ENCODE measurements around the gene SELENOO. TPM values are rescaled to one million over a fixed set of nuclear protein-coding genes. Genes with fewer than 3 reads are reported as not detected.
"Not testable (repeated sequence)": the region's sequence is repeated elsewhere in the genome, so short reads cannot be mapped to it uniquely, and the experiment has no call there.

Gene SELENOO
- total RNA-seq, 1 experiment from 2014 or later: 21.9 TPM

DNA sequence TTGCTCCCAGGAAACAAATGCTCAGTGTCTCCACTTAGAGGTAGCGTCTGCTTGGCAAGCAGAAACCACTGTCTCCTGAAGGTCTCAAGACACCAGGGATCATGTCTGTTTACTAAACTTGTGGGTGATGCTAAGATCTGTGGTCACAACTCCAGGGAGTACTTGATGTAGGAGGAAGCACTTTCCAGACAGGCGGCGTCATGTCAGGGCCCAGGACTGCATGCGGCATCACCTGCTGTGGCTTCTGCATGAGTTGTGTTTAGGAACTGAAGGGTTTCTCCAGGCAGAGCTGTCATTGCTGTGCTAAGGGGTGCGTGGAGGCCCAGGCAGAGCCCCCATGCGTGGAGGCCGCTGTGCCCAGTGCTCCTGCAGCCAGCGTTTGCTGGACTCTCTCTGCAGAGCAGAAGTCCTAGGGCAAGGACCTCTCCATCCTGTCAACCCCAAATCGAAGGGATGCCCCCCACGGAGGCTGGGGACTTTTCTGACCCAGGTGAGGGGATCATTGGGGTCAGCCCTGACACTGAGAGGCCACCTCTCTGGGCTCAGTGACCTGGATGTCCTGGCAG lies 38.3 kb upstream of the SELENOO start:
- H3K4me1 Mint-ChIP-seq (ENCODE audit: insufficient read depth, unreplicated experiment): peaks cover 11% of the 10 kb centered on the region
- H3K27me3 Mint-ChIP-seq (ENCODE audit: insufficient read depth, unreplicated experiment): no peaks in the 10 kb centered on the region
- no TSS peak for BruUV-seq (replicated peaks)
- H3K4me3 Mint-ChIP-seq (ENCODE audit: unreplicated experiment): no peak overlapping the region
- intact Hi-C loops (cut with micrococcal nuclease): no loop called here
- no peak overlapping the region for H3K27ac Mint-ChIP-seq (ENCODE audit: low read depth, unreplicated experiment)
- ChIA-PET CTCF (interaction anchor here (0.7 kb wide), 1 partner anchor 258 kb away, joined by 3 read pairs; no protein-coding TSS in a partner anchor), POLR2A (no interaction called here)
- DNase-seq (ENCODE audit: unreplicated experiment): no peak
- TF ChIP-seq, protein P1, sequence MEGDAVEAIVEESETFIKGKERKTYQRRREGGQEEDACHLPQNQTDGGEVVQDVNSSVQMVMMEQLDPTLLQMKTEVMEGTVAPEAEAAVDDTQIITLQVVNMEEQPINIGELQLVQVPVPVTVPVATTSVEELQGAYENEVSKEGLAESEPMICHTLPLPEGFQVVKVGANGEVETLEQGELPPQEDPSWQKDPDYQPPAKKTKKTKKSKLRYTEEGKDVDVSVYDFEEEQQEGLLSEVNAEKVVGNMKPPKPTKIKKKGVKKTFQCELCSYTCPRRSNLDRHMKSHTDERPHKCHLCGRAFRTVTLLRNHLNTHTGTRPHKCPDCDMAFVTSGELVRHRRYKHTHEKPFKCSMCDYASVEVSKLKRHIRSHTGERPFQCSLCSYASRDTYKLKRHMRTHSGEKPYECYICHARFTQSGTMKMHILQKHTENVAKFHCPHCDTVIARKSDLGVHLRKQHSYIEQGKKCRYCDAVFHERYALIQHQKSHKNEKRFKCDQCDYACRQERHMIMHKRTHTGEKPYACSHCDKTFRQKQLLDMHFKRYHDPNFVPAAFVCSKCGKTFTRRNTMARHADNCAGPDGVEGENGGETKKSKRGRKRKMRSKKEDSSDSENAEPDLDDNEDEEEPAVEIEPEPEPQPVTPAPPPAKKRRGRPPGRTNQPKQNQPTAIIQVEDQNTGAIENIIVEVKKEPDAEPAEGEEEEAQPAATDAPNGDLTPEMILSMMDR (IDR thresholded peaks at IDR 0.05; ENCODE audit: unreplicated experiment): no peak
- no peaks in the 10 kb centered on the region for H3K36me3 Mint-ChIP-seq (ENCODE audit: insufficient read depth, unreplicated experiment)
- H3K9me3 Mint-ChIP-seq (ENCODE audit: unreplicated experiment): no peaks in the 10 kb centered on the region

DNA sequence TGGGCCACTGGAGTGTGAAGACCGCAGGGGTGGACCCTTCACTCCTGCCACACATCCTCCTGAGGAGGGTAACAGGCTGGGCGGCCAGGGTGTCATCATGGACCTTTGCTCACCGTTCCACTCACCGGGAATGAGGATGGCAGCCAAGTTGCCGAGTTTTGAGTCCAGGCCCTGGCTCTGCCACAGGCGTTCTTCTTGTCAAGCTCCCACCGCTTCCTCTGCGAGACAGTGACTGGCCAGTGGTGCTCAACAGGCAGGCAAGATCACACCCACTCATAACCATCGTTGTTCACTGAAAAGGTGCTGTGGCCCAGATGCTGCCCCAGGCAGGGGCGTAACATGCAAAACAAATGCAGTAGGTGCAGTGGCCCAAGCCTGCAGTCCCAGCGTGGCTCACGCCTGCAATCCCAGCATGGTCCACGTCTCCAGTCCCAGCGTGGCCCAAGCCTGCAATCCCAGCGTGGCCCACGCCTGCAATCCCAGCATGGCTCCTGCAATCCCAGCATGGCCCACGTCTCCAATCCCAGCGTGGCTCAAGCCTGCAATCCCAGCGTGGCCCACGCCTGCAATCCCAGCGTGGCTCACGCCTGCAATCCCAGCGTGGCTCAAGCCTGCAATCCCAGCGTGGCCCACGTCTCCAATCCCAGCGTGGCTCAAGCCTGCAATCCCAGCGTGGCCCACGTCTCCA lies 35.2 kb upstream of the SELENOO start:
- H3K36me3 Mint-ChIP-seq (ENCODE audit: insufficient read depth, unreplicated experiment): no peaks in the 10 kb centered on the region
- H3K27ac Mint-ChIP-seq (ENCODE audit: low read depth, unreplicated experiment): no peak overlapping the region
- ChIA-PET POLR2A (no interaction called here), CTCF (interaction anchor here (0.7 kb wide), 1 partner anchor 19 kb away, joined by 3 read pairs; no protein-coding TSS in a partner anchor)
- peaks cover 18% of the 10 kb centered on the region for H3K27me3 Mint-ChIP-seq (ENCODE audit: insufficient read depth, unreplicated experiment)
- no peaks in the 10 kb centered on the region for H3K4me1 Mint-ChIP-seq (ENCODE audit: insufficient read depth, unreplicated experiment)
- no peak overlapping the region for H3K4me3 Mint-ChIP-seq (ENCODE audit: unreplicated experiment)
- H3K9me3 Mint-ChIP-seq (ENCODE audit: unreplicated experiment): no peaks in the 10 kb centered on the region
- intact Hi-C loops (cut with micrococcal nuclease): no loop called here
- no TSS peak for BruUV-seq (replicated peaks)
- TF ChIP-seq, protein P1 (IDR thresholded peaks at IDR 0.05; ENCODE audit: unreplicated experiment): no peak
- no peak for DNase-seq (ENCODE audit: unreplicated experiment)

DNA sequence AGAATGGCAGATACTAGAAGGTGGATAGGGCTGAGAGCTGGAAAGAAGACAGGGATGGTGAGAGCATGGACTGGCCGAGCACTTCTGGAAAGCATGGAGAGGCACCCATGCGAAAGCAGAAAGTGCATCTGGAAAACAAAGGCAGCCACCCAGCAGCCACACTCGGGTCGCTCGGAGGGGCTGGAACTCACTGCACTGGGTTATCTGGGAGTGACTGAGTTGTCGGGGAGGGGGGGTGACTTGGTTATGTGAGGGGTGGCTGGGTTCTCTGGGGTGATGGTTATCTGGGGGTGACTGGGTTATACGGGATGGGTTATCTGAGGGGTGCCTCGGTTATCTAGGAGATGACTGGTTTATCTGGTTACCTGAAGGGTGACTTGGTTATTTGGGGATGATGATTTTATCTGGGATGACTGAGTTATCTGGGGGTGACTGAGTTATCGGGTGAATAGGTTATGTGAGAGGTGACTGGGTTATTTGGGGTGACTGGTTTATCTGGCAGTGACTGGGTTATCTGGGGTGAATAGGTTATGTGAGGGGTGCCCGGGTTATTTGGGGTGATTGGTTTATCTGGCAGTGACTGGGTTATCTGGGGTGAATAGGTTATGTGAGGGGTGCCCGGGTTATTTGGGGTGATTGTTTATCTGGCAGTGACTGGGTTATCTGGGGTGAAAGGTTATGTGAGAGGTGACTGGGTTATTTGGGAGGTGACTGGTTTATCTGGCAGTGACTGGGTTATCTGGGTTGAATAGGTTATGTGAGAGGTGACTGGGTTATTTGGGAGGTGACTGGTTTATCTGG lies 32.9 kb upstream of the SELENOO start:
- no peak for DNase-seq (ENCODE audit: unreplicated experiment)
- intact Hi-C loops (cut with micrococcal nuclease): no loop called here

DNA sequence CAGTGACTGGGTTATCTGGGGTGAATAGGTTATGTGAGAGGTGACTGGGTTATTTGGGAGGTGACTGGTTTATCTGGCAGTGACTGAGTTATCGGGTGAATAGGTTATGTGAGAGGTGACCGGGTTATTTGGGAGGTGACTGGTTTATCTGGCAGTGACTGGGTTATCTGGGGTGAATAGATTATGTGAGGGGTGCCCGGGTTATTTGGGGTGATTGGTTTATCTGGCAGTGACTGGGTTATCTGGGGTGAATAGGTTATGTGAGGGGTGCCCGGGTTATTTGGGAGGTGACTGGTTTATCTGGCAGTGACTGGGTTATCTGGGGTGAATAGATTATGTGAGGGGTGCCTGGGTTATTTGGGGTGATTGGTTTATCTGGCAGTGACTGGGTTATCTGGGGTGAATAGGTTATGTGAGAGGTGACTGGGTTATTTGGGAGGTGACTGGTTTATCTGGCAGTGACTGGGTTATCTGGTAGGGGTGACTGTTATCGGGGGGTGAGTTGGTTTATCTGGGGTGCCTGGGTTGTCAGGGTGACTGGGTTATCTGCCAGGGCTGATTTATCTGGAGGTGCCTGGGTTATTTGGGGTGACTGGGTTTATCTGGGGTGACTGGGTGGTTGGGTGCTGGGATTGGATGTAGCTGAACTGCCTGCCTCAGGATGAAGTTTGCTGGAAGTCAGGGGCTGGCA lies 32.2 kb upstream of the SELENOO start:
- H3K27ac Mint-ChIP-seq (ENCODE audit: low read depth, unreplicated experiment); intact Hi-C loops (cut with micrococcal nuclease); DNase-seq (ENCODE audit: unreplicated experiment); BruUV-seq (replicated peaks); CTCF ChIA-PET; POLR2A ChIA-PET; H3K4me1 Mint-ChIP-seq (ENCODE audit: insufficient read depth, unreplicated experiment); H3K36me3 Mint-ChIP-seq (ENCODE audit: insufficient read depth, unreplicated experiment); H3K9me3 Mint-ChIP-seq (ENCODE audit: unreplicated experiment): not testable (repeated sequence)
- Mint-ChIP-seq H3K27me3 (ENCODE audit: insufficient read depth, unreplicated experiment) (peaks cover 18% of the 10 kb centered on the region), H3K4me3 (ENCODE audit: unreplicated experiment) (peak overlapping the region; percentile 55)

More for the DNA sequence above, 32.9 kb upstream of the SELENOO start:
- Mint-ChIP-seq H3K4me3 (ENCODE audit: unreplicated experiment) (peak overlapping the region; percentile 11), H3K9me3 (ENCODE audit: unreplicated experiment) (no peaks in the 10 kb centered on the region), H3K27ac (ENCODE audit: low read depth, unreplicated experiment) (no peak overlapping the region), H3K27me3 (ENCODE audit: insufficient read depth, unreplicated experiment) (peaks cover 18% of the 10 kb centered on the region), H3K4me1 (ENCODE audit: insufficient read depth, unreplicated experiment) (no peaks in the 10 kb centered on the region), H3K36me3 (ENCODE audit: insufficient read depth, unreplicated experiment) (peaks cover 6% of the 10 kb centered on the region)
- CTCF ChIA-PET: no interaction called here
- POLR2A ChIA-PET: no interaction called here
- TF ChIP-seq, protein P1 (IDR thresholded peaks at IDR 0.05; ENCODE audit: unreplicated experiment): no peak
- BruUV-seq (replicated peaks): no TSS peak
